Eye (tissue), 1 donor: ENCODE data around the gene LRTM2.

ENCODE experiments used
- DNase-seq: peaks from one replicate; pipeline ENCODE4 v3.0.0-alpha.2; 2015

The LRTM2 gene

GRCh38 chr12:1844223-1844622 lies 23.9 kb downstream of the LRTM2 start:
- DNase-seq = no peak

GRCh38 chr12:1844661-1845409 lies 24.5 kb downstream of the LRTM2 start:
- DNase-seq = no peak

- no peak for DNase-seq
Measured at GRCh38 chr12:1845427-1845826, 25.1 kb downstream of the LRTM2 start.

GRCh38 chr12:1845886-1846285 lies 25.5 kb downstream of the LRTM2 start:
- DNase-seq = no peak

- DNase-seq = no peak
Measured at GRCh38 chr12:1846421-1847405, 26.3 kb downstream of the LRTM2 start.

GRCh38 chr12:1847411-1847810 lies 27.0 kb downstream of the LRTM2 start:
- no peak for DNase-seq

- DNase-seq = no peak
Measured at GRCh38 chr12:1848146-1848545, 27.8 kb downstream of the LRTM2 start.

GRCh38 chr12:1848745-1849144 lies 28.4 kb downstream of the LRTM2 start:
- no peak for DNase-seq

- DNase-seq = no peak
Measured at GRCh38 chr12:1851151-1851701, 30.9 kb downstream of the LRTM2 start.

- no peak for DNase-seq
Measured at GRCh38 chr12:1852076-1852475, 31.7 kb downstream of the LRTM2 start.

- no peak for DNase-seq
Measured at GRCh38 chr12:1853716-1854115, 33.4 kb downstream of the LRTM2 start.

GRCh38 chr12:1855241-1855640 lies 34.9 kb downstream of the LRTM2 start:
- no peak for DNase-seq

- DNase-seq = no peak
Measured at GRCh38 chr12:1857086-1857485, 36.7 kb downstream of the LRTM2 start.

GRCh38 chr12:1857821-1858220 lies 37.5 kb downstream of the LRTM2 start:
- DNase-seq = no peak

- no peak for DNase-seq
Measured at GRCh38 chr12:1858456-1858855, 38.1 kb downstream of the LRTM2 start.

- DNase-seq = no peak
Measured at GRCh38 chr12:1859643-1860042, 39.3 kb downstream of the LRTM2 start.

- no peak for DNase-seq
Measured at GRCh38 chr12:1862973-1863372, 42.6 kb downstream of the LRTM2 start.

- no peak for DNase-seq
Measured at GRCh38 chr12:1863823-1864222, 43.5 kb downstream of the LRTM2 start.

GRCh38 chr12:1864456-1864855 lies 44.1 kb downstream of the LRTM2 start:
- DNase-seq = no peak

GRCh38 chr12:1864867-1865266 lies 44.5 kb downstream of the LRTM2 start:
- DNase-seq = no peak

- DNase-seq = no peak
Measured at GRCh38 chr12:1865284-1865866, 45.0 kb downstream of the LRTM2 start.

GRCh38 chr12:1869145-1869544 lies 48.8 kb downstream of the LRTM2 start:
- DNase-seq = no peak

GRCh38 chr12:1870086-1870485 lies 49.7 kb downstream of the LRTM2 start:
- no peak for DNase-seq
